Liver (tissue), 9 donors: Measurements from ENCODE around the gene ERC1. TPM values are rescaled to one million over a fixed set of nuclear protein-coding genes. Genes with fewer than 3 reads are reported as not detected.

ENCODE experiments used
- DNase-seq: peaks from one replicate; pipeline ENCODE4 v3.0.0-alpha.2; 2017; ENCODE audit warnings: low spot score
- H3K27ac ChIP-seq, 2 donors: one replicate each; pipeline ENCODE4 v1.7.0; 2013; ENCODE audit warnings: inconsistent platforms in 2 of 2, low read length in 2 of 2, control low read depth in 1 of 2, low read depth in 1 of 2, mild to moderate bottlenecking in 1 of 2
- H3K27me3 ChIP-seq, 4 donors: one replicate each; pipeline versions ENCODE4 v1.6.1 to v1.7.0; 2013; ENCODE audit warnings: low read length in 3 of 4, inconsistent platforms in 1 of 4, mild to moderate bottlenecking in 1 of 4, moderate library complexity in 1 of 4; ENCODE audit not compliant: control insufficient read depth in 4 of 4, insufficient read depth in 4 of 4
- H3K36me3 ChIP-seq, 4 donors: one replicate each; pipeline versions ENCODE4 v1.6.1 to v1.7.0; 2013; ENCODE audit warnings: low read length in 3 of 4, mild to moderate bottlenecking in 3 of 4, low read depth in 1 of 4, moderate library complexity in 1 of 4; ENCODE audit not compliant: control insufficient read depth in 4 of 4, insufficient read depth in 3 of 4
- H3K4me1 ChIP-seq, 4 donors: one replicate each; pipeline versions ENCODE4 v1.6.1 to v1.7.0; 2013; ENCODE audit warnings: low read length in 3 of 4, mild to moderate bottlenecking in 3 of 4, moderate library complexity in 1 of 4; ENCODE audit not compliant: control insufficient read depth in 4 of 4, insufficient read depth in 4 of 4
- H3K4me3 ChIP-seq, 3 donors: one replicate each; pipeline versions ENCODE4 v1.6.1 to v1.7.0; 2013; ENCODE audit warnings: low read length in 3 of 3, control low read depth in 1 of 3, low read depth in 1 of 3, mild to moderate bottlenecking in 1 of 3
- H3K9ac ChIP-seq, 2 donors: one replicate each; pipeline ENCODE4 v1.7.0; 2013; ENCODE audit warnings: low read length in 2 of 2, mild to moderate bottlenecking in 2 of 2, moderate library complexity in 2 of 2, control low read depth in 1 of 2, low read depth in 1 of 2
- H3K9me3 ChIP-seq, 4 donors: one replicate each; pipeline versions ENCODE4 v1.6.1 to v1.7.0; 2013; ENCODE audit warnings: low read length in 3 of 4; ENCODE audit not compliant: control insufficient read depth in 4 of 4
- FOXA1 ChIP-seq: IDR thresholded peaks from 2 replicates; pipeline ENCODE4 v1.6.1; 2016; ENCODE audit warnings: antibody characterized with exemption
- FOXA2 ChIP-seq: IDR thresholded peaks from 2 replicates; pipeline ENCODE4 v1.6.1; 2016; ENCODE audit warnings: antibody characterized with exemption
- GABPA ChIP-seq, 2 donors: IDR thresholded peaks in 1 of 2; conservative IDR thresholded peaks in 1 of 2; 2 replicates each; pipeline ENCODE4 v1.6.1; 2016; ENCODE audit warnings: antibody characterized with exemption in 2 of 2, mild to moderate bottlenecking in 1 of 2, moderate library complexity in 1 of 2
- HNF4A ChIP-seq, 2 donors: conservative IDR thresholded peaks; 2 replicates each; pipeline ENCODE4 v1.6.1; 2016; ENCODE audit warnings: antibody characterized with exemption in 2 of 2, mild to moderate bottlenecking in 2 of 2
- HNF4G ChIP-seq: IDR thresholded peaks from 2 replicates; pipeline ENCODE4 v1.6.1; 2016; ENCODE audit warnings: antibody characterized with exemption
- JUND ChIP-seq, 2 donors: IDR thresholded peaks; 2 replicates each; pipeline ENCODE4 v1.6.1; 2016; ENCODE audit warnings: antibody characterized with exemption in 2 of 2
- NR2F2 ChIP-seq: IDR thresholded peaks from 2 replicates; pipeline ENCODE4 v1.6.1; 2016; ENCODE audit warnings: antibody characterized with exemption
- RAD21 ChIP-seq, 2 donors: IDR thresholded peaks; 2 replicates each; pipeline ENCODE4 v1.6.1; 2016; ENCODE audit warnings: antibody characterized with exemption in 2 of 2, mild to moderate bottlenecking in 2 of 2
- RXRA ChIP-seq, 2 donors: IDR thresholded peaks; 2 replicates each; pipeline ENCODE4 v1.6.1; 2017 to 2018; ENCODE audit warnings: antibody characterized with exemption in 2 of 2, mild to moderate bottlenecking in 1 of 2
- SP1 ChIP-seq: IDR thresholded peaks from 2 replicates; pipeline ENCODE4 v1.6.1; 2018; ENCODE audit warnings: antibody characterized with exemption, mild to moderate bottlenecking
- TAF1 ChIP-seq: conservative IDR thresholded peaks from 2 replicates; pipeline ENCODE4 v1.6.1; 2016; ENCODE audit warnings: antibody characterized with exemption, mild to moderate bottlenecking
- YY1 ChIP-seq: IDR thresholded peaks from 2 replicates; pipeline ENCODE4 v1.6.1; 2016; ENCODE audit warnings: antibody characterized with exemption, mild to moderate bottlenecking
- WGBS: extraction: QIAGEN DNeasy Blood & Tissue Kit; methylation state at CpG from one replicate; pipeline ENCODE4 v1.1.7; 2013; 5-methylcytosine and 5-hydroxymethylcytosine counted together
- polyA plus RNA-seq, 2 donors: library from polyadenylated mRNA; stranded (reverse) in 1 of 2; unstranded in 1 of 2; fragments of 200-250 nt in 1 of 2; fragments of >200 nt in 1 of 2; fragmentation: Nextera tagmentation in 1 of 2; extraction: Ambion mirVana in 1 of 2; gene quantifications; one replicate each; pipeline versions ENCODE4 v1.2.1 to v1.2.3, GENCODE V29; 2013 to 2015
- total RNA-seq, 2 donors: library from RNA; depleted of rRNA; stranded (reverse); fragments of >200 nt; gene quantifications; one replicate each; pipeline ENCODE4 v1.2.3, GENCODE V29; 2014
- TF ChIP-seq, protein P1 (sequence below): IDR thresholded peaks from 2 replicates; pipeline ENCODE4 v1.6.1; 2016; ENCODE audit warnings: antibody characterized with exemption
- TF ChIP-seq, protein P2 (sequence below): IDR thresholded peaks from 2 replicates; pipeline ENCODE4 v1.6.1; 2016; ENCODE audit warnings: antibody characterized with exemption
- TF ChIP-seq, protein P3 (sequence below): fragments of 150-350 bp; IDR thresholded peaks from 2 replicates; pipeline ENCODE4 v1.5.1; 2017; ENCODE audit warnings: improper control_type of control experiment, low read depth, low read length; ENCODE audit not compliant: missing input control
- TF ChIP-seq, protein P4 (sequence below): IDR thresholded peaks from 2 replicates; pipeline ENCODE4 v1.6.1; 2016; ENCODE audit warnings: antibody characterized with exemption, mild to moderate bottlenecking
- TF ChIP-seq, protein P5 (sequence below): IDR thresholded peaks from 2 replicates; pipeline ENCODE4 v1.6.1; 2016; ENCODE audit warnings: antibody characterized with exemption
- donor health status: healthy.
- donor health status: healthy.
- donor health status: healthy.
- donor health status: healthy.
- donor health status: healthy.

ERC1 gene
- total and polyA plus RNA-seq, 4 donors = 6.2 to 50.2 (median 10.3) TPM

DNA sequence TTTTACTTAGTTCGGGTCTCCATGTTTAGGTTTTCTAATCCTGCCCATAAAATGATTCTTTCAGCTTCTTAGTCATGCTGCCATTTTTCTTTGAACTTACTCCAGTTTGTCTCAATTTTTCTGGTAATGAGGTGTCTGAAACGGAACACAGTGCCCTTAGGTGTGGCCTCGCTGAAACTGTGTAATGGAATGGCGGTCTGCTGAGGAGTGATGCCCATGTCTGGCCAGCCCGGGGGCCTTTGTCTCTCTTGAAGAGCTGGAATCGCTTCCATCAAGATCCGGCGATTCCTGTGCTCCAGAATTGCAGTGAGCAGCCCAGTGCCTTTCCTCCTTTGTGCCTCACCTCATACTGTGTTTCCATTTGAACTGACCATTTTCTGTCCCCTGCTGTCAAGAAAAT is 490.9 kb downstream of the ERC1 start:
- no peak for TF ChIP-seq FOXA1
- no peak for TF ChIP-seq GABPA (IDR thresholded peaks at IDR 0.05 in 1 of 2, conservative IDR thresholded peaks at IDR 0.05 in 1 of 2)
- TF ChIP-seq SP1 = no peak
- no peak for TF ChIP-seq FOXA2
- TF ChIP-seq, protein P1, sequence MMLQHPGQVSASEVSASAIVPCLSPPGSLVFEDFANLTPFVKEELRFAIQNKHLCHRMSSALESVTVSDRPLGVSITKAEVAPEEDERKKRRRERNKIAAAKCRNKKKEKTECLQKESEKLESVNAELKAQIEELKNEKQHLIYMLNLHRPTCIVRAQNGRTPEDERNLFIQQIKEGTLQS = no peak
- TF ChIP-seq, protein P2, sequence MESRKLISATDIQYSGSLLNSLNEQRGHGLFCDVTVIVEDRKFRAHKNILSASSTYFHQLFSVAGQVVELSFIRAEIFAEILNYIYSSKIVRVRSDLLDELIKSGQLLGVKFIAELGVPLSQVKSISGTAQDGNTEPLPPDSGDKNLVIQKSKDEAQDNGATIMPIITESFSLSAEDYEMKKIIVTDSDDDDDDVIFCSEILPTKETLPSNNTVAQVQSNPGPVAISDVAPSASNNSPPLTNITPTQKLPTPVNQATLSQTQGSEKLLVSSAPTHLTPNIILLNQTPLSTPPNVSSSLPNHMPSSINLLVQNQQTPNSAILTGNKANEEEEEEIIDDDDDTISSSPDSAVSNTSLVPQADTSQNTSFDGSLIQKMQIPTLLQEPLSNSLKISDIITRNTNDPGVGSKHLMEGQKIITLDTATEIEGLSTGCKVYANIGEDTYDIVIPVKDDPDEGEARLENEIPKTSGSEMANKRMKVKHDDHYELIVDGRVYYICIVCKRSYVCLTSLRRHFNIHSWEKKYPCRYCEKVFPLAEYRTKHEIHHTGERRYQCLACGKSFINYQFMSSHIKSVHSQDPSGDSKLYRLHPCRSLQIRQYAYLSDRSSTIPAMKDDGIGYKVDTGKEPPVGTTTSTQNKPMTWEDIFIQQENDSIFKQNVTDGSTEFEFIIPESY = no peak
- TF ChIP-seq RXRA (IDR thresholded peaks at IDR 0.05) = no peak
- TF ChIP-seq YY1 = no peak
- no peak for TF ChIP-seq TAF1
- Histone ChIP-seq H3K27ac (no peak overlapping the region), H3K9me3 (no peaks in the 10 kb centered on the region), H3K36me3 (peaks cover 0 to 2% (median 0%) of the 10 kb centered on the region in 4 donors), H3K27me3 (no peaks in the 10 kb centered on the region), H3K4me1 (no peaks in the 10 kb centered on the region), H3K4me3 (no peak overlapping the region), H3K9ac (no peak overlapping the region)
- 97% methylated on average over 8 of the region's 8 CpGs for WGBS
- no peak for DNase-seq

DNA sequence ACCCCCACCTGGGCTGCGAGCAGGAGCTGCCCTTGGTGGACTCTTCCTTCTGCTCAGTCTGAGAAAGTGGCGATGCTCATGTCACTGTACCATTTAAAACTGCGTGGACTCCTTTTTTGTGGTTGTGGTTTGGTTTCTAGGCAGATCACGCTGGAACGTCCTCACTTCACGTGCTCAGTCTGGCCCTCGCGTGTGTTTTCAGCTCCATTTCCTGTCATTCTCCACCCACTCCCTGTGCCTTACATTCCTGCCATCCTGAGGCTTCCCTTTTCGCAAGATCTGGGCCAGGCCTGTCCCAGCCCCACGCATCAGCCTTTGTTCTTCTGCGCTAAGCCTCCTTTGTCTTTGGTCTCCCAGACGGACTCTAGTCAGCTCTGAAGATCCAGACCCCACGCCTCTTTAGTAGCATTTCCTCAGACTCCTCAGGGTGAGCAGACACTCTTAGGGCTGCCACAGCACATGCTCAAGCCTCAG is 497.9 kb downstream of the ERC1 start:
- WGBS = 81% methylated on average over 13 of the region's 13 CpGs
- Histone ChIP-seq H3K27ac (no peak overlapping the region), H3K9ac (no peak overlapping the region)

DNA sequence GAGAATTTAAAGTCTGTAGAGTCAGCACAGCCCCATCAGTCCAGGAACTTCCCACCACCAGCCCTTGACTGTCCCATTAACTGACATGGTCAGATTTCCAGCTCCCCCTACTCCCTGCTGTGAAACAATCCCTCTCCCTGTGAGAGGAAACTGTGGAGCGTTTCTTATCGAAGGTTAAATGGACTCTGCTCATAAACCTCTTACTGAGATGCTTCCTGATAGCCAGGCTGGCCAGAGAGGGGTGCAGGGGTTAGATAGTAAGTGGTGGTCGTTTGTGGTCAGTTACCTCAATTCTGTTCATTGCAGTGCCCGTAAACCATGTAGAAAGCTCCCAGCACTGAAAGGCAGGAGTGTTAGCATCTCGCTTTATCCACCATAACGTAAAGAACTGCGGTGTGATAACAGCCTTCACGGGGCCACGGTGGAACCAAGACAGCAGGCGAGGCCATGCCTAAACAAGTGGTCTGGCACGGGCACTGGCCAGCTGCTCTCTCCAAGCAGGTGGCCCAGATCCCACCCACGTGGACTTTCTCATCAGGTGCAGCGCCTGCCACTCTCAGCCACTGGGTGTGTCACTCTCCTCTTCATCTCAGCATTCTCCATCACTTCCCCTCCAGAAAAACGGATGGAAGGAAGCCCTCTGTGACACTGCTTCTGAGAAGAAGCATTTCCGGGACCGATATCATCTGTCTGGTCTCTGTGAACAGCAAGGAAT is 501.1 kb downstream of the ERC1 start:
- Histone ChIP-seq H3K4me3 (no peak overlapping the region), H3K9ac (no peak overlapping the region), H3K4me1 (no peaks in the 10 kb centered on the region), H3K27me3 (no peaks in the 10 kb centered on the region), H3K9me3 (no peaks in the 10 kb centered on the region), H3K36me3 (peaks cover 2 to 14% (median 8%) of the 10 kb centered on the region in 4 donors), H3K27ac (no peak overlapping the region)
- 87% methylated on average over 16 of the region's 16 CpGs for WGBS
- TF ChIP-seq, protein P1 = no peak
- TF ChIP-seq YY1 = no peak
- TF ChIP-seq FOXA2 = no peak
- TF ChIP-seq RXRA (IDR thresholded peaks at IDR 0.05) = no peak
- TF ChIP-seq FOXA1 = no peak
- TF ChIP-seq GABPA (IDR thresholded peaks at IDR 0.05 in 1 of 2, conservative IDR thresholded peaks at IDR 0.05 in 1 of 2) = no peak
- TF ChIP-seq HNF4G = no peak
- TF ChIP-seq, protein P3, sequence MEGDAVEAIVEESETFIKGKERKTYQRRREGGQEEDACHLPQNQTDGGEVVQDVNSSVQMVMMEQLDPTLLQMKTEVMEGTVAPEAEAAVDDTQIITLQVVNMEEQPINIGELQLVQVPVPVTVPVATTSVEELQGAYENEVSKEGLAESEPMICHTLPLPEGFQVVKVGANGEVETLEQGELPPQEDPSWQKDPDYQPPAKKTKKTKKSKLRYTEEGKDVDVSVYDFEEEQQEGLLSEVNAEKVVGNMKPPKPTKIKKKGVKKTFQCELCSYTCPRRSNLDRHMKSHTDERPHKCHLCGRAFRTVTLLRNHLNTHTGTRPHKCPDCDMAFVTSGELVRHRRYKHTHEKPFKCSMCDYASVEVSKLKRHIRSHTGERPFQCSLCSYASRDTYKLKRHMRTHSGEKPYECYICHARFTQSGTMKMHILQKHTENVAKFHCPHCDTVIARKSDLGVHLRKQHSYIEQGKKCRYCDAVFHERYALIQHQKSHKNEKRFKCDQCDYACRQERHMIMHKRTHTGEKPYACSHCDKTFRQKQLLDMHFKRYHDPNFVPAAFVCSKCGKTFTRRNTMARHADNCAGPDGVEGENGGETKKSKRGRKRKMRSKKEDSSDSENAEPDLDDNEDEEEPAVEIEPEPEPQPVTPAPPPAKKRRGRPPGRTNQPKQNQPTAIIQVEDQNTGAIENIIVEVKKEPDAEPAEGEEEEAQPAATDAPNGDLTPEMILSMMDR = no peak
- no peak for TF ChIP-seq RAD21 (IDR thresholded peaks at IDR 0.05)
- TF ChIP-seq NR2F2 = no peak
- no peak for TF ChIP-seq TAF1
- TF ChIP-seq JUND (IDR thresholded peaks at IDR 0.05) = no peak
- TF ChIP-seq, protein P4, sequence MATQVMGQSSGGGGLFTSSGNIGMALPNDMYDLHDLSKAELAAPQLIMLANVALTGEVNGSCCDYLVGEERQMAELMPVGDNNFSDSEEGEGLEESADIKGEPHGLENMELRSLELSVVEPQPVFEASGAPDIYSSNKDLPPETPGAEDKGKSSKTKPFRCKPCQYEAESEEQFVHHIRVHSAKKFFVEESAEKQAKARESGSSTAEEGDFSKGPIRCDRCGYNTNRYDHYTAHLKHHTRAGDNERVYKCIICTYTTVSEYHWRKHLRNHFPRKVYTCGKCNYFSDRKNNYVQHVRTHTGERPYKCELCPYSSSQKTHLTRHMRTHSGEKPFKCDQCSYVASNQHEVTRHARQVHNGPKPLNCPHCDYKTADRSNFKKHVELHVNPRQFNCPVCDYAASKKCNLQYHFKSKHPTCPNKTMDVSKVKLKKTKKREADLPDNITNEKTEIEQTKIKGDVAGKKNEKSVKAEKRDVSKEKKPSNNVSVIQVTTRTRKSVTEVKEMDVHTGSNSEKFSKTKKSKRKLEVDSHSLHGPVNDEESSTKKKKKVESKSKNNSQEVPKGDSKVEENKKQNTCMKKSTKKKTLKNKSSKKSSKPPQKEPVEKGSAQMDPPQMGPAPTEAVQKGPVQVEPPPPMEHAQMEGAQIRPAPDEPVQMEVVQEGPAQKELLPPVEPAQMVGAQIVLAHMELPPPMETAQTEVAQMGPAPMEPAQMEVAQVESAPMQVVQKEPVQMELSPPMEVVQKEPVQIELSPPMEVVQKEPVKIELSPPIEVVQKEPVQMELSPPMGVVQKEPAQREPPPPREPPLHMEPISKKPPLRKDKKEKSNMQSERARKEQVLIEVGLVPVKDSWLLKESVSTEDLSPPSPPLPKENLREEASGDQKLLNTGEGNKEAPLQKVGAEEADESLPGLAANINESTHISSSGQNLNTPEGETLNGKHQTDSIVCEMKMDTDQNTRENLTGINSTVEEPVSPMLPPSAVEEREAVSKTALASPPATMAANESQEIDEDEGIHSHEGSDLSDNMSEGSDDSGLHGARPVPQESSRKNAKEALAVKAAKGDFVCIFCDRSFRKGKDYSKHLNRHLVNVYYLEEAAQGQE = no peak
- no peak for DNase-seq

More for the DNA sequence above, 497.9 kb downstream of the ERC1 start:
- Histone ChIP-seq H3K4me1 (no peaks in the 10 kb centered on the region), H3K36me3 (peaks cover 2 to 14% (median 8%) of the 10 kb centered on the region in 4 donors), H3K27me3 (no peaks in the 10 kb centered on the region), H3K9me3 (no peaks in the 10 kb centered on the region), H3K4me3 (no peak overlapping the region)
- no peak for TF ChIP-seq FOXA2
- TF ChIP-seq NR2F2 = no peak
- no peak for TF ChIP-seq GABPA (IDR thresholded peaks at IDR 0.05 in 1 of 2, conservative IDR thresholded peaks at IDR 0.05 in 1 of 2)
- no peak for TF ChIP-seq HNF4A (conservative IDR thresholded peaks at IDR 0.05)
- no peak for TF ChIP-seq SP1
- TF ChIP-seq JUND (IDR thresholded peaks at IDR 0.05) = no peak
- TF ChIP-seq FOXA1 = no peak
- TF ChIP-seq, protein P5, sequence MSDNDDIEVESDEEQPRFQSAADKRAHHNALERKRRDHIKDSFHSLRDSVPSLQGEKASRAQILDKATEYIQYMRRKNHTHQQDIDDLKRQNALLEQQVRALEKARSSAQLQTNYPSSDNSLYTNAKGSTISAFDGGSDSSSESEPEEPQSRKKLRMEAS = no peak
- no peak for DNase-seq
